NCI-H460 (cell line): ENCODE measurements around the gene NEDD1. TPM values are rescaled to one million over a fixed set of nuclear protein-coding genes. Genes with fewer than 3 reads are reported as not detected.

Experiments used
- DNase-seq: peaks from one replicate; pipeline ENCODE4 v3.0.0-alpha.2; 2016; ENCODE audit warnings: low read depth; ENCODE audit errors: extremely low read depth
- polyA plus RNA-seq: library from polyadenylated mRNA; depleted of rRNA; stranded (reverse); fragments of >200 nt; gene quantifications from 2 replicates; pipeline ENCODE4 v1.2.3, GENCODE V29; 2014; cell fraction: nucleus; rRNA removed
- total RNA-seq: library from RNA; depleted of rRNA; stranded (reverse); fragments of >200 nt; shearing (Covaris generic); gene quantifications from 2 replicates; pipeline ENCODE4 v1.2.3, GENCODE V29; 2014; rRNA removed

Gene NEDD1, protein sequence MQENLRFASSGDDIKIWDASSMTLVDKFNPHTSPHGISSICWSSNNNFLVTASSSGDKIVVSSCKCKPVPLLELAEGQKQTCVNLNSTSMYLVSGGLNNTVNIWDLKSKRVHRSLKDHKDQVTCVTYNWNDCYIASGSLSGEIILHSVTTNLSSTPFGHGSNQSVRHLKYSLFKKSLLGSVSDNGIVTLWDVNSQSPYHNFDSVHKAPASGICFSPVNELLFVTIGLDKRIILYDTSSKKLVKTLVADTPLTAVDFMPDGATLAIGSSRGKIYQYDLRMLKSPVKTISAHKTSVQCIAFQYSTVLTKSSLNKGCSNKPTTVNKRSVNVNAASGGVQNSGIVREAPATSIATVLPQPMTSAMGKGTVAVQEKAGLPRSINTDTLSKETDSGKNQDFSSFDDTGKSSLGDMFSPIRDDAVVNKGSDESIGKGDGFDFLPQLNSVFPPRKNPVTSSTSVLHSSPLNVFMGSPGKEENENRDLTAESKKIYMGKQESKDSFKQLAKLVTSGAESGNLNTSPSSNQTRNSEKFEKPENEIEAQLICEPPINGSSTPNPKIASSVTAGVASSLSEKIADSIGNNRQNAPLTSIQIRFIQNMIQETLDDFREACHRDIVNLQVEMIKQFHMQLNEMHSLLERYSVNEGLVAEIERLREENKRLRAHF
- 141 and 142 TPM in 2 replicates for total RNA-seq
- 42.8 and 82.2 TPM in 2 replicates for polyA plus RNA-seq

DNA sequence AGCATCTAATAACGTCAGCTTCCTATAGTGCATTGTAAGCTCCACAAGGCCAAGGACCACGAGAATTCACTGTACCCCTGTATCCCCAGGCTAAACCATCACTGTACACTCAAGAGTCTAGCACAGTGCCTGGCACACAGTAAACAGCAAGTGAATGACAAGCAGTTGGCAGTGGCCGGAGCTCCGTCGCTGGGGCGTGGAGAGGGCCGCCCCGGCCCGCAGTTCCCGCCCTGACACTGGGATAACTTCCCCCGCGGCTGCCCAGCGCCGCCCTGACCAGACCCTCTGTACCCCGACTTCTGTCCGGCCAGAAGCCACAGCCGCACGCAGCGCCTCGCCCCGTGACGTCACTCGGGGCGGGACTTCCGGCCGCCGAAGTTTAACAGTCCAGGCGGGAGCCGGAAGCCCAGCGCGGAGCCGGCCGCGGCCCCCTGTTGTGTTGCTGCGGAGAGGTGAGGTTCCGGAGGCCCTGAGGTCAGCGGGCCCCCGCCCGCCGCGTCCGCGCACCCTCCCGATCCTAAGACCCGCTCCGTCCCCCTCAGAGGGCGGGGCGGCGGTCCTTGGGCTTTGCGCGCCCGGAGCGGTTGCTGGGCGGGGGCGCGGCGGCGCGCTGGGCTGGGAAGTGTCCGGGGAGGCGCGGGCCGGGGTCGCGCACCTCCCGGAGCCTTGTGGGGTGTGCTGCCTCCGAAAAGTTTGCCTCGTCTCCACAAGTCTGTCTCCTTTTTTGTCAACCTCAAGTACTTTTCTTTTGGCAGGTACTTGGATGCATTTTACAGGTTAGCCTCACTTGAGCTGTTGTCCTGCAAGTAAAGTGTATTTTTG, at the start of gene NEDD1:
TSS of gene NEDD1 (plus strand) at position 409 of the 822 bp plus-strand sequence. CDS start 2,503 bp downstream, outside the sequence.
- DNase-seq: peak; percentile 84

DNA sequence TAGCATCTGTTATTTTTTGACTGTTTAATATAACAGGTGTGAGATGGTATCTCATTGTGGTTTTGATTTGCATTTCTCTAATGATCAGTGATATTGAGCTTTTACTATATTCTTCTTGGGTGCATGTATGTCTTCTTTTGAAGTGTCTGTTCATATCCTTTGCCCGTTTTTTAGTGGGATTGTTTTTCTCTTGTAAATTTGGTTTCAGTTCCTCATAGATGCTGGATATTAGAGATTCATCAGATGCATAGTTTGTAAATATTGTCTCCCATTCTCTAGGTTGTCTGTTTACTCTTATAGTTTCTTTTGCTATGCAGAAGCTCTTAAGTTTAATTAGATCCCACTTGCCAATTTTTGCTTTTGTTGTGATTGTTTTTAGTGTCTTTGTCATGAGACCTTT, 48.9 kb upstream of the NEDD1 start:
- DNase-seq: no peak

DNA sequence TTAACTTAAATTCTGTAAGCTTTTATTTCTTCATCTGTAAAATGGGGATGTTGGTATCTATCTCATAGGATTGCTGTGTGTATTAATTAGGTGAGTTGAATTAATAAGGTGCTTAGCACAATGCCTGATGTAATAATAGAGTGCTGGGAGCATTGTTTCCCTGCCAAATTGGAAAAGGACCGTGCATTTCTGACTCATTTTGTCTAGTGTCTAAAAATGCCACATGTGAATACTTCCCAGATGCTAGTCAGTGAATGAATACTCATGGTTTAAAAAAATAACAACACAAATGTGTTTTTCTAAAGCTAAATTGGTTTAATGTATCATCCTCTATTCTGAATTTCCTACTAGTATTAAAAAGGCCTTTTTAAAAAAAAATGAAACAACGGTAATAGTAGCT, 45.4 kb upstream of the NEDD1 start:
- no peak for DNase-seq

DNA sequence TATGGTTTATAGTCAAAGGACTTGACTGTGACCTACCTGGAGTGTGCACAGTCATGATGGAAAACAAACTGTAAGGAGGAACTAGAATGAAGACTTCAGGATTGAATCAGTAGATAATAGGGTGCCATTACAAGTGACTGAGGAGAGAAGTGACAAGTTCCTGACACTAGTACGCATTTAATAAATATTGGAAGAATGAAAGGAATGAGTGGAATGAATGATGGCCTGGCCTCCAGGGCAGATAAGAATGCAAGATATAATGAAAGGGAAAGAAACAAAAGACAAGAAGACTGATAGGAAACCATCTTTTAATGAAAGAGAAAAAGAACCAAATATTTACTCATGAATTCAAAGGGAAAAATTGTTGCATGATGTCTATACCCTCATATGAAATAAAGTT, 44.7 kb upstream of the NEDD1 start:
- no peak for DNase-seq

DNA sequence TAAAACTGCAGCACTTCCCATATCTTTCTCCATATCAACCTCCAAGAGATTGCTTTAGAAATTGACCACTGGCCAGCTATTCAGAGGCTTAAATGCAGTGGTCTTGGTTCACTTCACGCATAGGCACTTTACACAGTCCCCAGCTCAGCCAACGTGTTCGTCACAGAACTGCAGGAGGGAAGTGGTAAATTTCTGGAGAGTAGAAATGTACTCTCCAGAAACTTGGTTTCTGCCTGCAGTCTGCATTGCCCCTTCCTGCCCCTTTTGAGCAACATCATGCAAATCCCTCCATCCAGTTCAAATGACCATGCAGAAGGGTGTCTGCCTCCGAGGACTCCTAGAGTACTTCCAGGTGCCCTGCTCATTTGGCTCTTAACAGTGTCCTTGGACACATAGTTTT, 42.7 kb upstream of the NEDD1 start:
- no peak for DNase-seq

DNA sequence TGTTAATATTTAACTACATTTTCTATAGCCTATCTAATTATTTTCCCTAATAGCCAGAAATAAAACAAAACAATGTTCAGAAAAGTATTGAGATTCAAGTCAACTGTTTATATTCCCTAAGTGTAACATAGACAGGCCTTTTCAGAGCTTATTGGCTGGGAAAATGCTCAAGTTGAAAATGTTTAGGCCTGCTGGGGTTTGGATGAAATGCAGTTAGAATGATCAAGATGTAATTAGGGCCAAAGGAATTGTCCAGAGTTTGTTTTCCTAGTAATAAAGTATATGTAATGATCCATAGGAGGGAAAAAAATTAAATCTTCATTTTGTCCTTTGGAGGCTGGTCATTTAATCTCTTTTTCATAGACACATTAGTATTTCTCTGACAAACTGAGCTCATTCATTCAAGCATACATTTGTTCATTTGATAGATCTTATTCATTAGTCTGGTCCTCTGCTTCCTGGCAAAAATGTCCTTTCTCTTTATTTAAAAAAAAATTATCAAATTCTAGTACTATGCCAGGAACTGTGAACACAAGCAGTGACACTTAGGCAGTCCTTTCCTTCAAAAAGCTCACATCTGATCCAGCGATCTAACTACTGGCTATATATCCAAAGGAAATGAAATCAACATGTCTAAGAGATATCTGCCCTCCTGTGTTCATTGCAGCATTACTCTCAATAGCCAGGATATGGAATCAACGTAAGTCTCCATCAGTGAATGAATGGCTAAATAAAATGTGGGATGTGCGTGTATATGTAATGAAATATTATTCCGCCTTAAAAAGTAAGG, 40.1 kb upstream of the NEDD1 start:
- no peak for DNase-seq

DNA sequence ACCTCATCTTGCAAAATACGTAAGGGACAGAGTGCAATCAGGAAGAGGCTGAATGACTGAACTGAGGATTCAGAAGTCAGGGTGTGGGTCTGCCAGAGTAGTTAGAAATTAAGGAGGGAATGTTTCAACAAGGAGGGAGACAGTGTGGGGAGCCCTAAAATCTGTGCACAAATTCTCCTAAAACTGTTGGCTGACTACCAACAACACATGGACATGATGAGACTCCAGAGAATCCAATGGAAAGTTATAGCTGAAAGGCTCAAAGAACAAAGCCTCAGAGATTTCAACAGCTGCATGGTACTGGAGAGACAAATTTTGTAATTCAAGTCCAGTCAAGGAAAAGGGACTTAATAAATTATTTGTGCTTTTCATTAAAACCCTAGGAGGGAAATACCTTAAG, 36.1 kb upstream of the NEDD1 start:
- DNase-seq: no peak

DNA sequence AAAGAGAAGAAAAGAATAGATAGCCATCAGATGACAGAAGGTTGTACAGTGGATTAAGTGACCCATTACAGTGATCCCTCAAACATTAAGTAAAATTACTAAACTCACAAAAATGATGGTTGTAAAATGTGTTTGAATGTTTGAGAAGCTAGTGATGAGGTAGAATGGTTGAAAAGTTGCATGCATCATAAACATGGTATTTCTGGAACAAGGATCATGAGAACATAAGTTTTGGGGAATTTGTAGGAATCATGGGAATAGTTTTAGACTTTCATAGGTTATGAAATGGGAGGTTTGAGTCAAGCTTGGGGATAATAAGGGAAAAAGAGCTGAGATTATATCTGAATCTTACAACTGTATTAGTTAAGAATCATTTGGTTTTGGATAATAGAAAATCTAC, 34.1 kb upstream of the NEDD1 start:
- no peak for DNase-seq

DNA sequence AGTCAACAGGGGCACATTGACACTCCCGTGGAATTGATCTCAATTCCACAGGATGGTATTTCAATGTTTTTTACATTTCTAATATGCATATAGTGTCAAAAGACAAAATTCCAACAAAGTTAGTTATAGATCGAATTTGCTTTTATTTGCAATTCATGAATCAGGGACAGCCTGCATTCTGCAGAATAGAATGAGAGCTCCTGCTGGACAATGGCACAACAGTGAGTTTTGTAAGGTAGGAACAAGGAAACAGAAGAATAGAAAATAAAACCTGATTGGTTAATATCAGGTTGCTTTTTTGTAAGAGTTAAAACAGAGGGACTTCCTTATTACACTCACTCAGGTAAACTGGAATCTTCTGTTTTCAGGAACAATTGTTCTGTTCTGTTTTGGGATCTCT, 32.8 kb upstream of the NEDD1 start:
- no peak for DNase-seq

DNA sequence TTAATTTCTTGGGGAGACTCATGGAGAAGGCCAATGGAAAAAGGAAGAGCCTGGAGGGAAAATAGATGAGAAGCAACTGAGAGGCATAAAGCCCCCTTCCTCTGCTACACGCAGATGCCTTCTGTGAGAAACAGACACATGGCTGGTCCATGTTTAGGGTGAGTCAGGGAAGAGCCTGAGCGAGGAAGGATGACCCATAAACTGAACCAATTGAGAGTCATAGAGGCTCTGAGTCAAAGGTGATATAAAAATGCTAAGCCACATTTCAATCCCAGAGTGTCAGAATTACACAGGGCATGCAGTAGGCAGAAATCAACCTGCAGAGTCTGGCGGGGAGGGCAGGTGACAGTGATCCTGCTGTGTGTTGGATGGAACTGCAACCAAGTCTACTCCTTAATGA, 30.1 kb upstream of the NEDD1 start:
- no peak for DNase-seq

DNA sequence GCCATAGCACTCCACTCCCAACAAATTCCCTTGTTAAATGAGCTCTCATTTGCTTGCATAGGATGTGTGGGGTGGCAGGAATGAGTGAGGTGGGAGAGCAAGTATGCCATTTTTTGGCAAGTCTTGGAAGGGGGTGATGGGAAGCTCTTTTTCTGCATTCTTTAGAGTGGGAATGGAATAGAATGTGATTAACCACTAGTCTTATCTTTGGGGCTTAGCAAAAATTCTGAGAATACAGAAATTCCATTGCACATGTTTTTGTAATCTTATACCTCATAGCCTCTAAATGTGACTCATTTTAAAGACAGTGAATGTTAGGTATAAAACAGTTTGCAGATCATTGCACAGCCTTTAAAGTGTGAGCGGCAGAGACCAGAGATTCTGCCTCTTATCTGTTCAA, 28.4 kb upstream of the NEDD1 start:
- no peak for DNase-seq

DNA sequence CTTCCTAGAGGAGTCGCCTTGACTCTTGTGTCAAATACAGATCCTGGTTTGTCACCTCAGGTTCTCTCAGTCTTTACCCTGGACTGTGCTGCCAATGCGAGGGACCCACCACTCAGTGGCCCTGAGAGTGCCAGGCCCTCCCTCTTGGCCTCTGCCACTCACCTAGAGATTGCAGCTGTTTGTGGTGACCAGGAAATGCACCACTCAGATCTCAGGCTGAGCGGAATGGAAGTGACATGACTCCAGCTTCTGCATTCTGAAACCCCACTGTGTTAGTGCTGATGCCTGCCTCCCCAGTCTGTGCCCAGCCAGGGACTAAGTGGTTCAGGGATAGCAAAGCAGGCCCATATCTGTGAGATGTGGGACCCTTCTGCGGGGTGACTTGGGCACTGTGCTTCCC, 27.8 kb upstream of the NEDD1 start:
- no peak for DNase-seq

DNA sequence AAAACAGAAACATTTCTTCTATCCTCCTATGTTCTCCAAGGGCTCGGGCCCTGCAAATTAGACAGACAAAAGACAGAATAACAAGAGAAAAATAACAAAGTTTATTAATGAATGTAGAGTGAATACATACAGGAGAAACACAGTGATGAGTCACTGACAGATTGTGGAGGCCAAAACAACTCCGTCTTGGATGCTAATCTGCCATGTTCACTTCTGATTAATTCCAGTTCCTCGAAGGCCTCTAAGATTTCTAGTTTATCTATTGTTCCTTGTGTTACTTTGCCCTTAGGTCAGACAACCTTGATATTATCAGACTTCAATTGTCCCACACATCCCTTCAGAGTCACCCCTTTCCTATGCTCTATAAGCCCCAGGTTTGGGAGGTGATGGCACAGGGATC, 26.8 kb upstream of the NEDD1 start:
- no peak for DNase-seq

DNA sequence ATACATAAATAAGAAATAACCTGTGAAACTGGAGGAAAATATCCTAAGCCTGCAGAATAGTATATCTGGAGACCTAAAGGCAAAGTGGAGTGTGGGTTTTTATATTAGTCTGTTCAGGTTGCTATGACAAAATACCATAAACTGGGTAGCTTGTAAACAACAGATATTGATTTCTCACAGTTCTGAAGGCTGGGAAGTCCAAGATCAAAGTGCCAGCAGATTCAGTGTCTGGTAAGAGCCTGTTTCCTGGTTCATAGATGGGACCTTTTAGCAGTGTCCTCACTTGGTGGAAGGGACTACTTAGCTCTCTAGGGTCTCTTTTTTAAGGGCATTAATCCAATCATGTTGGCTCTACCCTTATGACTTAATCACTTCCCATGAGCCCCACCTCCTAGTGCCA, 25.4 kb upstream of the NEDD1 start:
- DNase-seq: no peak

DNA sequence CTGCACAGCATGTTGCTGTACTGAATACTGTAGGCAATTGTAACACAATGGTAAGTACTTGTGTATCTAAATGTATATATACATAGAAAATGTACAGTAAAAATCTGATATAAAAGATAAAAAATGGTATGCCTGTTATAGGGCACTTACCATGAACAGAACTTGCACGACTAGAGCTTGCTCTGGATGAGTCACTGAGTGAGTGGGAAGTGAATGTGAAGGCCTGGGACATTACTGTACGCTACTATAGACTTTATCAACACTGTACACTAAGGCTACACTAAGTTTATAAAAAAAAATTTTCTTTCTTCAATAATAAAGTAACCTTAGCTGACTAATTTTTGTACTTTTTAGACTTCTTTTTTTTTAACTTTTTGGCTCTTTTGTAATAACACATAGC, 24.2 kb upstream of the NEDD1 start:
- DNase-seq: no peak

DNA sequence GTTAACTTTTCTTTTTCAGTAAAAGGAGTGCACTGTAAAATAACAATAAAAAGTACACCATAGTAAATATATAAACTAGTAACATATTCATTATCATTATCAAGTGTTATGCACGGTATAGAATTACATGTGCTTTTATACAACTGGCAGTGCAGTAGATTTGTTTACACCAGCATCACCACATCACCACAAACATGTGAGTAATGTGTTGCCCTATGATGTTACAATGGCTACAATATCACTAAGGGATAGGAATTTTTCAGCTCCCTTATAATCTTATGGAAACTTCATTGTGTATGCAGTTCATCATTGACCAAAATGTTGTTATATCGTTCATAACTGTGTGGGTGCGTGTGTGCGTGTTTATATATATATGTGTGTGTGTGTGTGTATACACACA, 23.5 kb upstream of the NEDD1 start:
- no peak for DNase-seq

DNA sequence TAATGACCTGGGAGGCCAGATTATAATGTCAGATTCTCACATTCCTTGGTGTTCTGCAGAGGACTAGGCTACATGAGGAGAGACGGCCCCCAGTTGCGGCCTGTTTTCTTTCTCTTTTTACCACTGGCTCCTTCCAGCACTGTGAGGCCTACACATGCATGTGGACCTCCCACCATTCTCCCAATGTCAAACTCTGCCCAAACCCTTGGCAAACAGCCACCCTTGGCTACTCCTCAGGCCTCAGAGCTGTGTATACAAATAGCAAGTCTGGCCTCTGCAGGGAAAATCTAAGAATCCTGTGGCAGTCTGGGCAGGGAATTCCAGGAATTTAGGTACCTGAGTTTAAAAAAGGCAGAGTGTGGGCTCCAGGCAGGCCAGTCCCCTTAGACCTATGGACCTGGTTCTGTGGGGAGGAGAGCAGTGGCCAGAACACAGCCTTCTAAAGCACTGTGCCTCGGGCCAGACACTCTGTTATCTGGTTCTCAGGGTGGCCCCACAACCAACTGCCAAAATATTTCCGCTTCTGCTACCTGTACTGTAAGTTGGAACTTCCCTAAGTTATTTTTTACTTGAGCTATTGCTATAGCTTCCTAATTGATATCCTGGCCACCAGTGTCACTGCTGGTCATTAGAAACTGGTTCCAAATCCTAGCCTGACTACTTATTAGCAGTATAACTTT, 19.9 kb upstream of the NEDD1 start:
- no peak for DNase-seq

DNA sequence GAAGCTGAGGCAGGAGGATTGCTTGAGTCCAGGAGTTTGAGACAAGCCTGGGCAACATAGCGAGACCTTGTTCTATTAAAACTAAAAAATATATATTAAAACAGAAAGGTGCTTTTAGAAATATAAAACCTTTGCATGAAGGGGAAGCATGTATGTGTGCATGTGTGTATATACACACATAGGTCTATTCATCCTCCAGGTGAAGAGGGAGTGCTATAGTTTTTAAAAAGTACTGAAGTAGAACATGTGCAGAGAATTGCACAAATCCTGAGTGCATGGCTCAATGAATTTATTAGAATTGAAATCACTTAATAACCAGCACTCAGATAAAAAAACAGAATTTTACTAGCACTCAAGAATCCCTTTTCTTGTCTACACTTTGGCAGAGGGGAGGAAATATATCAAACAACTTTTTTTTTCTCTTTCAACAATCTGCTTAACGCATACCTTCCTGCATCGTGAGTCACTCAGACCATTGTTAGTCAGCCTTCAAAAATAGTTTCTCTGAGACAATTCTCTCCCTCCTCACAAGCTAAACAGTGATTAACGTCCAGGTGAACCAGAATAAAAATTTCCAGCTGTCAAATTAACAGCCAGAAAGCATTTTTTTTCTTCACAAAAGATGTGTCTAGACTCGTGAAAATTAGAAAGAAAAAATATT, 17.7 kb upstream of the NEDD1 start:
- no peak for DNase-seq

DNA sequence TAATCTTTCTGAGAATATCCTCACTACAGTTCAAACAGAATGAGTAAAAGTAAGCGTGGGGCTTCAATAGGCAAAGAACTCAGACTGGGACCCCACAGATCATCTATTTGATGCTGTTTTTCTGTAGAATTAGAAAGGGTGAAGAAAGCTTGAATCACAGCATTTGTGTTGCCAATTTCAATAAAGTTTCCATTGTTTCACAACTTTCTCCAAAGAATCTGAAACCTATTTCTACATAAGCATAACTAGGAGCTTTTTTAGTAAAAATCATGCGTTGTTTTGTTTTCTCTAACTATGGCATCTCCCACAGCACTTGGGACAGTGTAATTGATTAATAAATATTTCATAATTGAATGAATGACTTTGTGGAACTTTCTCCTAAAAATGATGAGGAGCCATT, 16.7 kb upstream of the NEDD1 start:
- no peak for DNase-seq

DNA sequence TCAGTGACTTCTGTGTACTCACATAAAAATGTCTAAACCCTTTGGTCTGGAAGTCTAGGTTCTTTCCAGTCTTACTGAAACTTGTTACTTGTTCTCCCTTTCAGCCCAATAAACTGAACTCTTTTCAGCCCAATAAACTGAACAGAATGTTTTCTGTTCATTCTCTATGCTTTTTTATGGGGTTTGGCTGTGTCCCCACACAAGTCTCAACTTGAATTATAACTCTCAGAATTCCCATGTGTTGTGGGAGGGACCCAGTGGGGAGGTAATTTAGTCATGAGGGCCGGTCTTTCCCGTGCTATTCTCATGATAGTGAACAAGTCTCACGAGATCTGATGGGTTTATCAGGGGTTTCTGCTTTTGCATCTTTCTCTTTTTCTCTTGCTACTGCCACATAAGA, 15.0 kb upstream of the NEDD1 start:
- DNase-seq: no peak
